DOHH2 (cell line): ENCODE measurements around the gene GLCE.

Experiments
- H3F3A ChIP-seq: fragments of 200-600 bp; sonication (generic), shearing (Covaris generic); 2 replicates; pipeline ENCODE4 v1.6.0; 2016; ENCODE audit warnings: antibody characterized with exemption, mild to moderate bottlenecking; ENCODE audit not compliant: control insufficient read depth, insufficient read depth
- H3K27ac ChIP-seq: fragments of 200-600 bp; sonication (generic); 2 replicates; pipeline ENCODE4 v1.5.1; 2014; ENCODE audit warnings: low read depth, mild to moderate bottlenecking, low read length, moderate library complexity
- H3K27me3 ChIP-seq: fragments of 200-600 bp; sonication (generic); 2 replicates; pipeline ENCODE4 v1.6.1; 2014; ENCODE audit warnings: mild to moderate bottlenecking, low read length, mixed read lengths; ENCODE audit not compliant: control insufficient read depth
- H3K36me3 ChIP-seq: fragments of 200-600 bp; sonication (generic); 2 replicates; pipeline ENCODE4 v1.6.1; 2014; ENCODE audit warnings: mild to moderate bottlenecking, low read length, moderate library complexity, mixed read lengths; ENCODE audit not compliant: control insufficient read depth
- H3K4me1 ChIP-seq: fragments of 200-600 bp; sonication (generic); 2 replicates; pipeline ENCODE4 v1.6.1; 2014; ENCODE audit warnings: mild to moderate bottlenecking, low read length, mixed read lengths; ENCODE audit not compliant: control insufficient read depth
- H3K4me2 ChIP-seq: fragments of 200-600 bp; sonication (generic); 2 replicates; pipeline ENCODE4 v1.6.0; 2014; ENCODE audit warnings: mild to moderate bottlenecking, low read length, moderate library complexity
- H3K4me3 ChIP-seq: fragments of 200-600 bp; sonication (generic); 2 replicates; pipeline ENCODE4 v1.5.1; 2014; ENCODE audit warnings: mild to moderate bottlenecking, low read length, mixed read lengths
- H3K79me2 ChIP-seq: fragments of 200-600 bp; sonication (generic); 2 replicates; pipeline ENCODE4 v1.6.1; 2014; ENCODE audit warnings: mild to moderate bottlenecking, low read length, mixed read lengths; ENCODE audit not compliant: control insufficient read depth
- H3K9me2 ChIP-seq: fragments of 200-600 bp; sonication (generic); replicated peaks from 2 replicates; pipeline ENCODE4 v1.6.1; 2014; ENCODE audit warnings: mild to moderate bottlenecking, low read length, mixed read lengths; ENCODE audit not compliant: control insufficient read depth
- H3K9me3 ChIP-seq: fragments of 200-600 bp; sonication (generic); 2 replicates; pipeline ENCODE4 v1.6.1; 2014; ENCODE audit warnings: antibody characterized with exemption, low read length, mixed read lengths; ENCODE audit not compliant: control insufficient read depth, insufficient read depth
- H4K20me1 ChIP-seq: fragments of 200-600 bp; sonication (generic); 2 replicates; pipeline ENCODE4 v1.6.0; 2014; ENCODE audit warnings: low read depth, mild to moderate bottlenecking, antibody characterized with exemption, low read length, moderate library complexity; ENCODE audit not compliant: control insufficient read depth, insufficient read depth
- CTCF ChIP-seq: fragments of 200-600 bp; sonication (generic); IDR thresholded peaks from one replicate; pipeline ENCODE4 v1.5.1; 2014; ENCODE audit warnings: antibody characterized with exemption, mild to moderate bottlenecking, low read depth, low read length; ENCODE audit not compliant: poor library complexity, severe bottlenecking
- EZH2phosphoT487 ChIP-seq: fragments of 200-600 bp; sonication (generic); IDR thresholded peaks from 2 replicates; pipeline ENCODE4 v1.6.1; 2017; ENCODE audit warnings: borderline replicate concordance, mild to moderate bottlenecking, antibody characterized with exemption, low read length, moderate library complexity, mixed read lengths

Gene GLCE

GRCh38 chr15:69297642-69298353 lies 137.4 kb downstream of the GLCE start:
- Histone ChIP-seq H3K36me3 (no peaks in the 10 kb centered on the region), H3K27me3 (peaks cover 32% of the 10 kb centered on the region), H3K79me2 (no peaks in the 10 kb centered on the region), H3K4me1 (no peaks in the 10 kb centered on the region), H3K4me3 (no peak overlapping the region), H3F3A (no peaks in the 10 kb centered on the region), H4K20me1 (no peaks in the 10 kb centered on the region), H3K9me2 (no peaks in the 10 kb centered on the region), H3K27ac (no peak overlapping the region), H3K4me2 (no peak overlapping the region), H3K9me3 (no peaks in the 10 kb centered on the region)
- TF ChIP-seq CTCF = no peak
- TF ChIP-seq EZH2phosphoT487 = no peak

- Histone ChIP-seq H3K9me3 (no peaks in the 10 kb centered on the region), H3K9me2 (no peaks in the 10 kb centered on the region), H3K4me2 (no peak overlapping the region), H3K27me3 (peaks cover 32% of the 10 kb centered on the region), H4K20me1 (no peaks in the 10 kb centered on the region), H3K36me3 (no peaks in the 10 kb centered on the region), H3F3A (no peaks in the 10 kb centered on the region), H3K4me1 (no peaks in the 10 kb centered on the region), H3K4me3 (no peak overlapping the region), H3K27ac (no peak overlapping the region), H3K79me2 (no peaks in the 10 kb centered on the region)
- TF ChIP-seq CTCF (no peak), EZH2phosphoT487 (no peak)
Observed at GRCh38 chr15:69298354-69298696, 137.9 kb downstream of the GLCE start.

GRCh38 chr15:69298697-69299441 lies 138.4 kb downstream of the GLCE start, which contains the start of gene PAQR5:
TSS of gene PAQR5 (plus strand) at chr15:69298912. CDS start at chr15:69360081, 61,169 bp downstream.
- no peak within 1 kb of the TSS for H3K4me3 ChIP-seq
- no peaks in the 10 kb centered on the region for H3K9me2 ChIP-seq
- no peaks in the 10 kb centered on the region for H3K9me3 ChIP-seq
- TF ChIP-seq CTCF (no peak), EZH2phosphoT487 (no peak)
- no peaks in the 10 kb centered on the region for H3F3A ChIP-seq
- no peak within 1 kb of the TSS for H3K27ac ChIP-seq
- H3K79me2 ChIP-seq = no peaks in the 10 kb centered on the region
- no peaks in the 10 kb centered on the region for H3K36me3 ChIP-seq
- H3K4me1 ChIP-seq = no peaks in the 10 kb centered on the region
- no peaks in the 10 kb centered on the region for H4K20me1 ChIP-seq
- H3K4me2 ChIP-seq = 0 out of 2 replicates have a peak within 1 kb of the TSS, but pooled peaks have one; percentile 19
- H3K27me3 ChIP-seq = peaks cover 32% of the 10 kb centered on the region
